A673 (cell line): ENCODE data around the gene PRR33. TPM values are rescaled to one million over a fixed set of nuclear protein-coding genes. Genes with fewer than 3 reads are reported as not detected.

Experiments
- BruUV-seq: library from RNA; stranded (reverse); fragments of 400-500 nt; replicated peaks from 2 replicates; lab custom pipeline; 2021; lab: Mats Ljungman, UMichigan
- CTCF ChIA-PET: fragments of 300-600 bp; sonication (Branson Sonifier 250); formaldehyde crosslinking; loops from one replicate; lab custom pipeline; 2022; ENCODE audit warnings: antibody characterized with exemption; lab: Charles Lee
- POLR2A ChIA-PET: fragments of 300-600 bp; sonication (Branson Sonifier 250); formaldehyde crosslinking; loops from one replicate; lab custom pipeline; 2022; ENCODE audit warnings: antibody characterized with exemption; ENCODE audit not compliant: low non-redundant PET; lab: Charles Lee
- DNase-seq: peaks from one replicate; pipeline ENCODE4 v3.0.0-alpha.2; 2015; ENCODE audit warnings: low spot score
- H3K27ac ChIP-seq: fragments of 200-600 bp; sonication (generic); 2 replicates; pipeline ENCODE4 v1.5.1; 2016; ENCODE audit warnings: mixed run types, low read depth, mild to moderate bottlenecking, mixed read lengths, antibody characterized with exemption, low read length; ENCODE audit not compliant: poor library complexity, severe bottlenecking
- H3K27me3 ChIP-seq: fragments of 200-600 bp; sonication (generic); replicated peaks from 2 replicates; pipeline ENCODE4 v1.6.1; 2017; ENCODE audit warnings: mixed run types, low read depth, mild to moderate bottlenecking, mixed read lengths, antibody characterized with exemption, low read length; ENCODE audit not compliant: insufficient read depth, poor library complexity
- H3K36me3 ChIP-seq: fragments of 200-600 bp; sonication (generic); 2 replicates; pipeline ENCODE4 v1.6.1; 2016; ENCODE audit warnings: mixed run types, mild to moderate bottlenecking, mixed read lengths, antibody characterized with exemption, low read length; ENCODE audit not compliant: insufficient read depth, poor library complexity, severe bottlenecking
- H3K4me1 ChIP-seq: fragments of 200-600 bp; sonication (generic); 2 replicates; pipeline ENCODE4 v1.6.1; 2017; ENCODE audit warnings: mixed run types, mild to moderate bottlenecking, mixed read lengths, antibody characterized with exemption, low read length; ENCODE audit not compliant: insufficient read depth, poor library complexity, severe bottlenecking
- H3K4me3 ChIP-seq: fragments of 200-600 bp; sonication (generic); 2 replicates; pipeline ENCODE4 v1.5.1; 2016; ENCODE audit warnings: low read depth, mixed run types, mild to moderate bottlenecking, mixed read lengths, low read length; ENCODE audit not compliant: poor library complexity, severe bottlenecking
- H3K9me3 ChIP-seq: fragments of 200-600 bp; sonication (generic); 2 replicates; pipeline ENCODE4 v1.6.1; 2016; ENCODE audit warnings: mixed run types, low read depth, mild to moderate bottlenecking, mixed read lengths, antibody characterized with exemption, low read length; ENCODE audit not compliant: poor library complexity, severe bottlenecking
- CTCF ChIP-seq: fragments of 300-800, 200-600 bp; sonication (generic); conservative IDR thresholded peaks from 2 replicates; pipeline ENCODE4 v1.5.1; 2017; ENCODE audit warnings: low read depth, mild to moderate bottlenecking, antibody characterized with exemption, low read length, moderate library complexity, mixed read lengths
- EZH2 ChIP-seq: fragments of 200-600 bp; sonication (generic); IDR thresholded peaks from 2 replicates; pipeline ENCODE4 v1.6.1; 2017; ENCODE audit warnings: borderline replicate concordance, low read depth, mild to moderate bottlenecking, mixed read lengths, antibody characterized with exemption, low read length; ENCODE audit not compliant: poor library complexity, severe bottlenecking
- intact Hi-C: fragments of 100-400 bp; cut with micrococcal nuclease; formaldehyde crosslinking; loops from one replicate; pipeline ENCODE4 v1.10.0; 2022; ENCODE audit not compliant: unreplicated experiment
- total RNA-seq: library from RNA; stranded (reverse); gene quantifications from 2 replicates; pipeline ENCODE4 v1.2.3, GENCODE V29; 2021

PRR33 gene
- total RNA-seq, 1 experiment from 2014 or later, result not detected

GRCh38 chr11:1890856-1891830, 552 bp downstream of the PRR33 start:
- Histone ChIP-seq H3K4me3 (no peak overlapping the region), H3K4me1 (no peaks in the 10 kb centered on the region), H3K27me3 (no peaks in the 10 kb centered on the region), H3K27ac (no peak overlapping the region), H3K36me3 (no peaks in the 10 kb centered on the region), H3K9me3 (no peaks in the 10 kb centered on the region)
- ChIA-PET POLR2A (no interaction called here), CTCF (no interaction called here)
- intact Hi-C loops, result no loop called here
- BruUV-seq, result no TSS peak
- no peak for TF ChIP-seq EZH2
- TF ChIP-seq CTCF, result no peak
- DNase-seq, result no peak

GRCh38 chr11:1889941-1890855, 1.5 kb downstream of the PRR33 start:
- H3K36me3 ChIP-seq, result no peaks in the 10 kb centered on the region
- BruUV-seq, result no TSS peak
- H3K4me1 ChIP-seq, result no peaks in the 10 kb centered on the region
- DNase-seq, result no peak
- no peaks in the 10 kb centered on the region for H3K27me3 ChIP-seq
- H3K4me3 ChIP-seq, result no peak overlapping the region
- H3K9me3 ChIP-seq, result no peaks in the 10 kb centered on the region
- TF ChIP-seq EZH2 (no peak), CTCF (no peak)
- CTCF ChIA-PET, result no interaction called here
- POLR2A ChIA-PET, result no interaction called here
- intact Hi-C loops, result no loop called here
- H3K27ac ChIP-seq, result no peak overlapping the region

- CTCF ChIA-PET, result no interaction called here
- POLR2A ChIA-PET, result no interaction called here
- H3K27me3 ChIP-seq, result no peaks in the 10 kb centered on the region
- DNase-seq, result no peak
- TF ChIP-seq EZH2 (no peak), CTCF (no peak)
- intact Hi-C loops, result no loop called here
- BruUV-seq, result no TSS peak
- H3K27ac ChIP-seq, result no peak overlapping the region
- no peaks in the 10 kb centered on the region for H3K36me3 ChIP-seq
- H3K4me1 ChIP-seq, result no peaks in the 10 kb centered on the region
- no peaks in the 10 kb centered on the region for H3K9me3 ChIP-seq
- H3K4me3 ChIP-seq, result no peak overlapping the region
These were observed 2.3 kb downstream of the PRR33 start for GRCh38 chr11:1889224-1889930.
